HepG2 (cell line): Measurements from ENCODE around the gene OMA1. TPM values are rescaled to one million over a fixed set of nuclear protein-coding genes. Genes with fewer than 3 reads are reported as not detected.

Source experiments
- ATAC-seq: fragments of 200-7000 bp; cut with Tn5 transposase; 3 replicates; pipeline ENCODE4 v1.9.1; 2020; ENCODE audit warnings: mild to moderate bottlenecking, moderate library complexity
- BruUV-seq: library from RNA; stranded (reverse); fragments of 400-500 nt; replicated peaks from 2 replicates; lab custom pipeline; 2021; lab: Mats Ljungman, UMichigan
- CTCF ChIA-PET: fragments of 300-600 bp; formaldehyde crosslinking; extraction: SDS; loops from one replicate; lab custom pipeline; 2021; ENCODE audit warnings: low total read pairs, inconsistent platforms, low intra/inter-chr PET ratio; lab: Yijun Ruan, JAX
- POLR2A ChIA-PET: fragments of 350-600 bp; sonication (Branson Sonifier 250); formaldehyde crosslinking; loops from one replicate; lab custom pipeline; 2020; ENCODE audit warnings: antibody characterized with exemption, inconsistent platforms; lab: Yijun Ruan, JAX
- DNase-seq: peaks from one replicate; pipeline ENCODE4 v3.0.0-alpha.2; 2015; ENCODE audit warnings: low spot score
- FAIRE-seq: peaks from 3 replicates; lab custom pipeline; 2011; peaks lifted over from hg19 to GRCh38; lab: Jason Lieb, UNC
- H2AFZ ChIP-seq: one replicate; pipeline ENCODE4 v1.6.1; 2011; ENCODE audit warnings: low read length, inconsistent platforms
- H3K27ac ChIP-seq: fragments of 300-600 bp; 3 replicates; pipeline ENCODE4 v1.8.0; 2011; ENCODE audit warnings: mixed run types, mild to moderate bottlenecking, mixed read lengths, low read length, inconsistent platforms; ENCODE audit not compliant: insufficient read depth; ENCODE audit errors: extremely low read length
- H3K27me3 ChIP-seq, 2 experiments: fragments of 200-600 bp in 1 of 2; 2 replicates in 1 of 2; 3 replicates in 1 of 2; pipeline versions ENCODE4 v1.6.0 to v1.8.0; 2011; ENCODE audit warnings: low read length in 2 of 2, mild to moderate bottlenecking in 2 of 2, moderate library complexity in 2 of 2, inconsistent platforms in 1 of 2; ENCODE audit not compliant: insufficient read depth in 2 of 2, control insufficient read depth in 1 of 2
- H3K36me3 ChIP-seq, 2 experiments: fragments of 200-600 bp in 1 of 2; replicated peaks in 1 of 2; 2 replicates in 1 of 2; 3 replicates in 1 of 2; pipeline versions ENCODE4 v1.5.1 to v1.8.0; 2011; ENCODE audit warnings: low read length in 2 of 2, inconsistent platforms in 1 of 2; ENCODE audit not compliant: insufficient read depth in 2 of 2, control insufficient read depth in 1 of 2
- H3K4me1 ChIP-seq: 2 replicates; pipeline ENCODE4 v1.5.1; 2012; ENCODE audit warnings: low read length, inconsistent platforms; ENCODE audit not compliant: insufficient read depth
- H3K4me2 ChIP-seq: 2 replicates; pipeline ENCODE4 v1.6.0; 2011; ENCODE audit warnings: low read depth, low read length, inconsistent platforms
- H3K4me3 ChIP-seq, 3 experiments: fragments of 200-600 bp in 1 of 3; sonication (generic), shearing (Covaris generic) in 1 of 3; replicated peaks in 1 of 3; 2 replicates each; pipeline ENCODE4 v1.5.1; 2011 to 2016; ENCODE audit warnings: low read length in 3 of 3, inconsistent platforms in 2 of 3, low read depth in 2 of 3, mild to moderate bottlenecking in 2 of 3, control low read depth in 1 of 3, mixed read lengths in 1 of 3; ENCODE audit not compliant: insufficient read depth in 1 of 3
- H3K79me2 ChIP-seq: one replicate; pipeline ENCODE4 v1.6.1; 2011; ENCODE audit warnings: low read length, inconsistent platforms; ENCODE audit not compliant: insufficient read depth
- H3K9ac ChIP-seq: 2 replicates; pipeline ENCODE4 v1.6.0; 2011; ENCODE audit warnings: mild to moderate bottlenecking, low read depth, low read length, inconsistent platforms; ENCODE audit not compliant: insufficient read depth
- H3K9me3 ChIP-seq: 2 replicates; pipeline ENCODE4 v1.5.1; 2012; ENCODE audit warnings: mild to moderate bottlenecking, low read length
- H4K20me1 ChIP-seq: 2 replicates; pipeline ENCODE4 v1.6.0; 2011; ENCODE audit warnings: inconsistent platforms, mild to moderate bottlenecking, low read length, moderate library complexity; ENCODE audit not compliant: insufficient read depth
- CBX5 ChIP-seq: sonication (generic); formaldehyde crosslinking; IDR thresholded peaks from 2 replicates; pipeline ENCODE4 v1.4.0; 2020; ENCODE audit warnings: missing genetic modification reagents, borderline replicate concordance
- CERS6 ChIP-seq: sonication (generic); formaldehyde crosslinking; IDR thresholded peaks from 2 replicates; pipeline ENCODE4 v1.5.0; 2020; ENCODE audit warnings: missing genetic modification reagents
- MBD4 ChIP-seq: IDR thresholded peaks from 2 replicates; pipeline ENCODE4 v1.6.1; 2012; ENCODE audit warnings: low read length, inconsistent platforms, borderline replicate concordance
- MLLT10 ChIP-seq: sonication (generic); formaldehyde crosslinking; IDR thresholded peaks from 2 replicates; pipeline ENCODE4 v1.4.0; 2020; ENCODE audit warnings: missing genetic modification reagents
- NONO ChIP-seq, 2 experiments: fragments of 450-650 bp in 1 of 2; sonication (generic) in 1 of 2; formaldehyde crosslinking in 1 of 2; IDR thresholded peaks in 1 of 2; conservative IDR thresholded peaks in 1 of 2; 2 replicates each; pipeline versions ENCODE4 v1.6.1 to v1.8.0; 2017 to 2022; ENCODE audit warnings: mild to moderate bottlenecking in 1 of 2, missing genetic modification reagents in 1 of 2, moderate library complexity in 1 of 2
- PREB ChIP-seq: sonication (generic); formaldehyde crosslinking; IDR thresholded peaks from 2 replicates; pipeline ENCODE4 v1.4.0; 2020; ENCODE audit warnings: missing genetic modification reagents
- SALL2 ChIP-seq: sonication (generic); formaldehyde crosslinking; IDR thresholded peaks from 2 replicates; pipeline ENCODE4 v1.8.1; 2023; ENCODE audit warnings: mild to moderate bottlenecking, missing genetic modification reagents, inconsistent platforms
- SRY ChIP-seq: sonication (generic); formaldehyde crosslinking; IDR thresholded peaks from 2 replicates; pipeline ENCODE4 v1.8.0; 2022; ENCODE audit warnings: mild to moderate bottlenecking, missing genetic modification reagents
- TBX2 ChIP-seq: sonication (generic); formaldehyde crosslinking; IDR thresholded peaks from 2 replicates; pipeline ENCODE4 v1.5.0; 2020; ENCODE audit warnings: missing genetic modification reagents, mild to moderate bottlenecking, borderline replicate concordance
- TCF12 ChIP-seq, 2 experiments: fragments of 450-650 bp in 1 of 2; sonication (generic) in 1 of 2; formaldehyde crosslinking in 1 of 2; IDR thresholded peaks; 2 replicates each; pipeline versions ENCODE4 v1.6.1 to v1.8.0; 2017 to 2022; ENCODE audit warnings: antibody characterized with exemption in 1 of 2, mild to moderate bottlenecking in 1 of 2, missing genetic modification reagents in 1 of 2, moderate library complexity in 1 of 2
- ZBTB21 ChIP-seq: sonication (generic); formaldehyde crosslinking; IDR thresholded peaks from 2 replicates; pipeline ENCODE4 v1.4.0; 2020; ENCODE audit warnings: missing genetic modification reagents
- ZNF484 ChIP-seq: sonication (generic); formaldehyde crosslinking; IDR thresholded peaks from 2 replicates; pipeline ENCODE4 v1.5.1; 2020; ENCODE audit warnings: mild to moderate bottlenecking, low read depth, missing genetic modification reagents, borderline replicate concordance
- ZNF720 ChIP-seq: sonication (generic); formaldehyde crosslinking; IDR thresholded peaks from 2 replicates; pipeline ENCODE4 v1.4.0; 2020; ENCODE audit warnings: missing genetic modification reagents
- WGBS: methylation state at CpG from one replicate; pipeline ENCODE4 v1.1.6; 2017; ENCODE audit warnings: low lambda C conversion rate; 5-methylcytosine and 5-hydroxymethylcytosine counted together
- in situ Hi-C: cut with HindIII; loops from 2 replicates; pipeline ENCODE4 v1.10.0; 2017; ENCODE audit warnings: low pct_unique_long_range_greater_than_20kb; ENCODE audit not compliant: extremely low pct_ligation_motif_present
- intact Hi-C: fragments of 100-400 bp; cut with micrococcal nuclease; formaldehyde crosslinking; loops from one replicate; pipeline ENCODE4 v1.10.0; 2022; ENCODE audit not compliant: unreplicated experiment
- polyA plus RNA-seq, 8 experiments: library from polyadenylated mRNA; depleted of rRNA in 3 of 8; stranded (reverse) in 7 of 8; unstranded in 1 of 8; fragments of >200 nt; fragmentation: Illumina TruSeq in 4 of 8; extraction: Trizol in 4 of 8; gene quantifications; 2 replicates each; pipeline versions ENCODE4 v1.2.1 to v1.2.3, GENCODE V29; 2011 to 2016; ENCODE audit warnings: low read depth in 4 of 8, missing spikeins in 1 of 8, mixed read lengths in 1 of 8; ENCODE audit not compliant: insufficient read depth in 1 of 8
- total RNA-seq, 5 experiments: library from RNA; depleted of rRNA; stranded (reverse); fragments of >200 nt; fragmentation: Illumina TruSeq; extraction: Trizol; gene quantifications; 2 replicates each; pipeline ENCODE4 v1.2.3, GENCODE V29; 2016; ENCODE audit warnings: low read depth in 1 of 5
- TF ChIP-seq, protein P1 (sequence below): sonication (generic); formaldehyde crosslinking; IDR thresholded peaks from 2 replicates; pipeline ENCODE4 v1.9.0; 2021; ENCODE audit warnings: missing genetic modification reagents, mild to moderate bottlenecking, borderline replicate concordance

Gene OMA1
- total and polyA plus RNA-seq, 2 of the 13 experiments (the other 11 are each of a cell fraction or from before 2014, with no cell fraction given): 7.0 to 26.9 TPM

- Histone ChIP-seq H3K4me1 (peaks cover 16% of the 10 kb centered on the region), H3K9me3 (no peaks in the 10 kb centered on the region), H3K27me3 (peaks cover 0 to 3% of the 10 kb centered on the region in 2 experiments; a peak in 2 of 5 replicates), H4K20me1 (no peaks in the 10 kb centered on the region), H3K9ac (no peak overlapping the region), H2AFZ (no peak overlapping the region), H3K79me2 (no peaks in the 10 kb centered on the region), H3K36me3 (no peaks in the 10 kb centered on the region), H3K4me2 (no peak overlapping the region), H3K4me3 (no peak overlapping the region), H3K27ac (no peak overlapping the region)
- ChIA-PET POLR2A (no interaction called here), CTCF (no interaction called here)
- no peak for TF ChIP-seq PREB (CRISPR knock-in tag)
- TF ChIP-seq CBX5: no peak
- no peak for TF ChIP-seq TBX2 (CRISPR knock-in tag)
- TF ChIP-seq SRY (CRISPR knock-in tag): no peak
- TF ChIP-seq, protein P1, sequence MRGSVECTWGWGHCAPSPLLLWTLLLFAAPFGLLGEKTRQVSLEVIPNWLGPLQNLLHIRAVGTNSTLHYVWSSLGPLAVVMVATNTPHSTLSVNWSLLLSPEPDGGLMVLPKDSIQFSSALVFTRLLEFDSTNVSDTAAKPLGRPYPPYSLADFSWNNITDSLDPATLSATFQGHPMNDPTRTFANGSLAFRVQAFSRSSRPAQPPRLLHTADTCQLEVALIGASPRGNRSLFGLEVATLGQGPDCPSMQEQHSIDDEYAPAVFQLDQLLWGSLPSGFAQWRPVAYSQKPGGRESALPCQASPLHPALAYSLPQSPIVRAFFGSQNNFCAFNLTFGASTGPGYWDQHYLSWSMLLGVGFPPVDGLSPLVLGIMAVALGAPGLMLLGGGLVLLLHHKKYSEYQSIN (CRISPR knock-in tag): no peak
- no peak for TF ChIP-seq ZBTB21
- TF ChIP-seq TCF12 (IDR thresholded peaks at IDR 0.05): no peak
- TF ChIP-seq TCF12 (CRISPR knock-in tag; IDR thresholded peaks at IDR 0.05): no peak
- no peak for TF ChIP-seq MLLT10 (CRISPR knock-in tag)
- no peak for TF ChIP-seq NONO (IDR thresholded peaks at IDR 0.05)
- no peak for TF ChIP-seq NONO (CRISPR knock-in tag; conservative IDR thresholded peaks at IDR 0.05)
- TF ChIP-seq ZNF720 (CRISPR knock-in tag): no peak
- no peak for TF ChIP-seq SALL2 (CRISPR knock-in tag)
- no peak for TF ChIP-seq CERS6 (CRISPR knock-in tag)
- no peak for TF ChIP-seq MBD4
- no peak for TF ChIP-seq ZNF484 (CRISPR knock-in tag)
- in situ Hi-C loops (no loop called here), intact Hi-C loops (no loop called here)
- BruUV-seq: no TSS peak
- DNase-seq (no peak), FAIRE-seq (no peak), ATAC-seq (no peak)
- 0% methylated on average over 1 of the region's 1 CpG for WGBS
Measured at GRCh38 chr1:58580186-58580585, 33.7 kb upstream of the OMA1 start.
